GM12892 (cell line): ENCODE measurements around the gene ARHGEF17.

ENCODE experiments used
- POLR2A ChIP-seq: IDR thresholded peaks from 2 replicates; pipeline ENCODE4 v1.6.1; 2011; ENCODE audit warnings: low read depth, low read length, control low read depth
- POLR2AphosphoS5 ChIP-seq: IDR thresholded peaks from 2 replicates; pipeline ENCODE4 v1.6.1; 2011; ENCODE audit warnings: low read depth, low read length, control low read depth

- no peak for TF ChIP-seq POLR2A
- TF ChIP-seq POLR2AphosphoS5 = no peak
Observed at GRCh38 chr11:73342633-73343032, 34.6 kb downstream of the ARHGEF17 start.
